HG02763 (cell line): ENCODE results near the gene ZXDA.
"Not testable (repeated sequence)": the region's sequence is repeated elsewhere in the genome, so short reads cannot be mapped to it uniquely, and the experiment has no call there.

Experiments
- ATAC-seq: cut with Tn5 transposase; IDR thresholded peaks from one replicate; pipeline ENCODE4 v1.9.1; 2021; ENCODE audit warnings: mild to moderate bottlenecking, moderate library complexity; ENCODE audit not compliant: unreplicated experiment

ZXDA gene, protein sequence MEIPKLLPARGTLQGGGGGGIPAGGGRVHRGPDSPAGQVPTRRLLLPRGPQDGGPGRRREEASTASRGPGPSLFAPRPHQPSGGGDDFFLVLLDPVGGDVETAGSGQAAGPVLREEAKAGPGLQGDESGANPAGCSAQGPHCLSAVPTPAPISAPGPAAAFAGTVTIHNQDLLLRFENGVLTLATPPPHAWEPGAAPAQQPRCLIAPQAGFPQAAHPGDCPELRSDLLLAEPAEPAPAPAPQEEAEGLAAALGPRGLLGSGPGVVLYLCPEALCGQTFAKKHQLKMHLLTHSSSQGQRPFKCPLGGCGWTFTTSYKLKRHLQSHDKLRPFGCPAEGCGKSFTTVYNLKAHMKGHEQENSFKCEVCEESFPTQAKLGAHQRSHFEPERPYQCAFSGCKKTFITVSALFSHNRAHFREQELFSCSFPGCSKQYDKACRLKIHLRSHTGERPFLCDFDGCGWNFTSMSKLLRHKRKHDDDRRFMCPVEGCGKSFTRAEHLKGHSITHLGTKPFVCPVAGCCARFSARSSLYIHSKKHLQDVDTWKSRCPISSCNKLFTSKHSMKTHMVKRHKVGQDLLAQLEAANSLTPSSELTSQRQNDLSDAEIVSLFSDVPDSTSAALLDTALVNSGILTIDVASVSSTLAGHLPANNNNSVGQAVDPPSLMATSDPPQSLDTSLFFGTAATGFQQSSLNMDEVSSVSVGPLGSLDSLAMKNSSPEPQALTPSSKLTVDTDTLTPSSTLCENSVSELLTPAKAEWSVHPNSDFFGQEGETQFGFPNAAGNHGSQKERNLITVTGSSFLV

DNA sequence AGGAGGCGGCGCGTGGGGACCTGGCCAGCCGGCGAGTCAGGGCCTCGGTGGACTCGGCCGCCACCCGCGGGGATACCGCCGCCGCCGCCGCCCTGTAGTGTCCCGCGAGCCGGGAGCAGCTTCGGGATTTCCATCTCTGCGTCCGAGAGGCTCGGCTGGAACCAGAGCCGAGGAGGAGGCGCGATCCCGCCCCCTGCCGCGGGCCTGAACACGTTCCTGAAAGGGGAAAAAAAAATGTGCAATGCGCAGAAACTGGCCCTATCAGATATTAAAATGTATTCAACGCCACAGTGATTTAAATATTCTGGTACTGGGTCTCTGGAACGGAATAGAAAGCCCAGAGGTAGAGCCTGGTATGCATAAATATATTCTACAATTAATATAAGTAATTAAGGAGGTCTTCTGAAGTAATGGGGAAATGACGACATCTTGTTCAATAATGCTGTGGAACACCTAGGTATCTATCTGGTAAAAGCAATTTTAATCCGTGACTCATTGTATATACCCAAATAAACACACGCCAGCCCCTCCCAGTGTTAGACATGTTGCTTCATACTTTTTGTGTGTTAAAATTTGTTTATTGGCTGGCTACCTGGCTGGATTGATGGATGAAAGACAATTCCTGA, at the start of gene ZXDA:
TSS of gene ZXDA (minus strand) at position 172 of the 626 bp plus-strand sequence. CDS start at position 134, 38 bp downstream.
- ATAC-seq: peak; percentile 55

DNA sequence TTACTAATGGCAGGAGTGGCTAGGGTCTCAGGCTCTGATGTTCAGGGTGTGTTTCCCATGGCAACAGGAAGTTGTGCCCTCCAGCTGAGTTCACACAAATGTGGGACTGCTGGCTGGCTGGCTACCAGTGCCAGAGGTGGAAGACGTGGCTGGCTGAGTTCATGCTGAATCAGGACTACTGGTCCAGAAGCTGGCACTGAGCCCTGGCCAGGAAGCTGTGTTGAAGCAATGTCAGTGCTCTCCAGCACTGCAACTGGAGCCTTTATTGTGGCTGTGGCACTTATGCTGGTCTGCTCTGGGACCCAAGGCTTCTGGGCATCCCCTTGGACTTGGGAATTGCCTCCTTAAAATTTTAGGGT, 42.0 kb upstream of the ZXDA start:
- ATAC-seq: no peak

DNA sequence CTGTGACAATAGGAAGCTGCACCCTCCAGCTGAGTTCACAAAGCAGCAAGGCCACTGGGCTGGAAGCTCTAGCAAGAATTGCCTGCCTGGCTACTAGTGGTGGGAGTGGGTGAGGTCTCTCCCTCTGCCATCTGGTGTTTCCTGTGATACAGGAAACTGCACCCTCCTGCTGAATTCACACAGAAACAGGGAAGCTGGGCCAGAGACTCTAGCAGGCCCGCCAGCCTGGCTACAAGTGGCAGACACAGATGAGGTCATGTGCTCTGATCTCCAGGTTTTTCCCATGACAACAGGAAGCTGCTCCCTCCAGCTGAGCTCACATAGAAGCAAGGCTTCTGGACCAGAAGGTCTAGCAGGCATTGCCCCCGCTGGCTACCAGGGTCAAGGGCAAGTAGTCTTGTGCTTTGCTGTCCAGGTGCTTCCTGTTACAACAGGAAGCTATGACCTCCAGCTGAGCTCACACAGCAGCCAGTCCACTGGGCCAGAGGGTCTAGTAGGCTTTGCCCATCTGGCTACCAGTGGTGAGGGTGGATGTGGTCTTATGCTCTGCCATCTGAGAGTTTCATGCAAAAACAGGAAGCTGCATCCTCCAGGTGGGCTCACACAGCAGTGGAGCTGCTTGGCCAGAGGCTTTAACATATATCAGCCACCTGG, 41.5 kb upstream of the ZXDA start:
- ATAC-seq: no peak

DNA sequence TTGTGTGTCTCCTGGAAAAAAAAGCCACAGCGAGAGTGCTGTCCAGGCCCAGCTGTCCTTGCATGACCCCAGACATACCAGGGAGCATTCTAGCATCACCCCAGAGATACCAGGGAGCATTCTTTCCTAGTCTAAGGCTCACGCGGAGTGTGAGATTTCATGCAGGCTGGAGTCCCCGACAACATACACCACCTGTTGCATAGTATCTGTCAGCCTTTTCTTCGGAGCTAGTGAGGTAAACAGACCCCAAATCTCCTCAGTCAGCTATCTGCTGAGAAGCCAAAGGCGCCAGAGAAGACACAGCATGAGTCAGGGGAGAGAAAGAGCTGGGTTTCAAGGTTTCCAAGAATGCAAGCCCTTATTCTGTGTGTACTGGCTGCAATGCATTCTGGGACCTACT, 23.1 kb upstream of the ZXDA start:
- no peak for ATAC-seq

DNA sequence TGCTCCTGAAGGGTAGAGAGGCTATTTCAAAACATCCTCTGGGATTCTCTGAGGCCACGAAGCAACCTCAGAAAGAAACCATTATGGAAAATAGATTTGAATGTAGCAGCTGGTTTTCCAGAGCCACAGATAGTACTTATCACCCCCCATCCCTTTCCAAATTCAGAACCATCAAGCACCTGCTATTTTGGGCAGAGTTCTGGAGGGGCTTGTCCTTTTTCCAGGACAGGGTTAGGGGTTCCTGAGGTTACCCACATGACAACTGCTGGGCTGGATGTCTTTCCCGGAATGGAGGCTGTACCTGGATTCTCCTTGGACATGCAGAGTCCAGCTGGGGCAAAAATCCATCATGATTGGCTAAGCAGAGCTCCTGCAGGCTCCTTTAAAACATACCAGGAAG, 22.0 kb upstream of the ZXDA start:
- ATAC-seq: no peak

DNA sequence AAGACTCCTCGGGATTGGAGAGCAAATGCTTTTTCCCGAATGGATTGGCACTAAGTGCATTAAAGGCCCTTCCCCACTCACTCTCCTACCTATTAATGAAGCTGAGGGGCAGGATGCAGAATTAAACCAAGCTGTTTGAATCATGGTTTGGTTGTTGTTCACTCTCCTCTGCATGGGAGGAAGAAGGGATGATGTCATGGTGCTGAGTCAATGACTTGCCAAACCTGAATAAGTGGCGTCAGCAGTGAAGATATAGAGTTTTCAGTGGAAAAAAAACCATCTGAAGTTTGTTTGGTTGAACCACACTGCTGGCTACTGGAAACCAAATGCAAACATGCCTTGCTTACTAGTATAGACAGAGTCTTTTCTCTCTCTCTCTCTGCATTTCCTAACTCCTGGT, 19.8 kb upstream of the ZXDA start:
- no peak for ATAC-seq

DNA sequence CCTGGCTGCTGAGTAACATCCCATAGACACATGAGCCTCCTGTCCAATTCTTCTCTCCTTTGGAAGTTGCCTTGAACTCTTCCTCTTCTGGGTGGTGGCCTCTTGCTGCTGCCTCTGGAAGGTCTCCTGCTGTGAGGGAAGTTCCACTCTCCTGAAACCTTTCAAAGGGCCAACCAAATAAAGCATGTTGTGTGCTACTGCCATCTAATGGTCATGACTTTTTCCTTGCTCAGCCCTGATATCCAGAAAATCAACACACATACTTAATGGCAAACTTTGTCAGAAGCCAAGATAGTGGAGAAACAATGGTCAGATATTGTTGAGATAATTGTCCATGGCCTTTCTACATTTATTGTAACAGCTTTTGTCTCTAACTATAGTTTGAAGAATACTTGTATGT, 19.1 kb upstream of the ZXDA start:
- ATAC-seq: no peak

DNA sequence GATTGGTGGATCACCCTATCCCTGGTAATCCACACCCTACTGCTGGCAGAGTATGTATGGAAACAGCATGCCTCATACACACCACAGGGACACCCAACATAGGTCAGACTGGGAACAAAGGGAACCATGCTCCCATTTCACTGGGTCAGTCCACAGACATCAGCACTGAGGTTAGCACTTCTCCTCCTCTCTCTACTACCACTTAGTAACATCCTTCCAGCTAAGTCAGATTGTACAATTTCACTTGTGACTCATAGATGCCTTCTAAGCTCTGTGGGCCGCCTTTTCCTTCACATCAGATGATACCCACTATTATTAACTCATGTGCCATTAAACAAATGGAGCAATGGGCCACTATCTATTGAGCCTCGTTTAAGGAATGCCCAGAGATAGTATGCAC, 15.5 kb upstream of the ZXDA start:
- no peak for ATAC-seq

DNA sequence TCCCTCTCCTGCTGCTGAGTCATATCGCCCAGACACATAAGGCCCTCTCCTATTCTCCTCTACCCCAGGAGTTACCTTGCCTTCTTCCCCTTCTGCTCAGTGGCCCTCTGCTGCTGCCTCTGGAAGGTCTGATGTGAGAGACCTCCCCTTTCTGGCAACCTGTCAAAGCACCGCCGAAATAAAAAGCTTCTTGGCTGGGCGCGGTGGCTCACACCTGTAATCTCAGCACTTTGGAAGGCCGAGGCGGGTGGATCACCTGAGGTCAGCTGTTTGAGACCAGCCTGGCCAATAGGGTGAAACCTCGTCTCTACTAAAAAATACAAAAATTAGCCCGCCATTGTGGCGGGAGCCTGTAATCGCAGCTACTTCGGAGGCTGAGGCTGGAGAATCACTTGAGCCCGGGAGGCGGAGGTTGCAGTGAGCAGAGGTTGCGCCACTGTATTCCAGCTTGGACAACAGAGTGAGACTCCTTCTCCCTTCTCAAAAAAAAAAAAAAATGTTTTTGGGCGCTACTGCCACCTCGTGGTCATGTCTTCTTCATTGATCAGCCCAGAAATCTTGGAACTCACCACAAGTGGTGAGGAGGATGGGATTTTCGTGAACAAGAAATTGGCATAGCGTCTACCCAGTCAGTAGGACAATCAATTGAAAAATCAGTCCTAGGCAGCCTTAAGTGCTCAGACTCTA, 8.6 kb upstream of the ZXDA start:
- no peak for ATAC-seq

DNA sequence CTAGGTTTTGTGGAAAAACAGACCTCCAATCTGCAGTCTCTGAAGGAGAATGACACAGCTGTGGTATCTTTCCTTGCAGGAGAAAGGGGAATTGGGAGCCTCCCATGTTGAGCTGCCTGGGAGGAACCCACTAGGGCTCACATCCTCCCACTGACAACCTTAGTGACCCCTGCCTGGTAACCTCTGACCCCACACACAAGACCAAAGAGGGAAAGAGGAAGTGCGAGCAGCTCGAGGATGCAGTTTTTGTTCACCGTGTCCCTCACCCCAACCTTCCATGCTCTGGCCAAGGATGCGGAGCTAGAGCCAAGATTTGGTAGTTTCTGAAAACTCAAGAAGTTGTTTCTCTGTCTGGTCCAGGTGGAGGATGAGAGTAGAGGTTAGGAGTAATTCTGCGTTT, 5.4 kb upstream of the ZXDA start:
- no peak for ATAC-seq

DNA sequence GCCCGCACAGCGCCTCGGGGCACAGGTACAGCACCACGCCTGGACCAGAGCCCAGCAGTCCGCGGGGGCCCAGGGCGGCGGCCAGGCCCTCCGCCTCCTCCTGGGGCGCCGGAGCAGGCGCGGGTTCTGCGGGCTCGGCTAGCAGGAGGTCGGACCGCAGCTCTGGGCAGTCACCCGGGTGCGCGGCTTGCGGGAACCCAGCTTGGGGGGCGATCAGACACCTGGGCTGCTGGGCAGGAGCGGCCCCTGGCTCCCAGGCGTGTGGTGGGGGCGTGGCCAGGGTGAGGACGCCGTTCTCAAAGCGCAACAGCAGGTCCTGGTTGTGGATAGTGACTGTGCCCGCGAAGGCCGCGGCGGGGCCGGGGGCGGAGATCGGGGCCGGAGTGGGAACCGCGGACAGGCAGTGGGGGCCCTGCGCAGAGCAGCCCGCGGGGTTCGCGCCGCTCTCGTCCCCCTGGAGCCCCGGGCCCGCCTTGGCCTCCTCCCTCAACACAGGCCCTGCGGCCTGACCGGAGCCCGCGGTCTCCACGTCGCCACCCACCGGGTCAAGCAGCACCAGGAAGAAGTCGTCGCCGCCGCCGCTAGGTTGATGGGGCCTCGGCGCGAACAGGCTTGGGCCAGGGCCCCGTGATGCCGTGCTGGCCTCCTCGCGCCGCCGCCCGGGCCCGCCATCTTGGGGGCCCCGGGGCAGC, 517 bp downstream of the ZXDA start:
- peak; percentile 77 for ATAC-seq

DNA sequence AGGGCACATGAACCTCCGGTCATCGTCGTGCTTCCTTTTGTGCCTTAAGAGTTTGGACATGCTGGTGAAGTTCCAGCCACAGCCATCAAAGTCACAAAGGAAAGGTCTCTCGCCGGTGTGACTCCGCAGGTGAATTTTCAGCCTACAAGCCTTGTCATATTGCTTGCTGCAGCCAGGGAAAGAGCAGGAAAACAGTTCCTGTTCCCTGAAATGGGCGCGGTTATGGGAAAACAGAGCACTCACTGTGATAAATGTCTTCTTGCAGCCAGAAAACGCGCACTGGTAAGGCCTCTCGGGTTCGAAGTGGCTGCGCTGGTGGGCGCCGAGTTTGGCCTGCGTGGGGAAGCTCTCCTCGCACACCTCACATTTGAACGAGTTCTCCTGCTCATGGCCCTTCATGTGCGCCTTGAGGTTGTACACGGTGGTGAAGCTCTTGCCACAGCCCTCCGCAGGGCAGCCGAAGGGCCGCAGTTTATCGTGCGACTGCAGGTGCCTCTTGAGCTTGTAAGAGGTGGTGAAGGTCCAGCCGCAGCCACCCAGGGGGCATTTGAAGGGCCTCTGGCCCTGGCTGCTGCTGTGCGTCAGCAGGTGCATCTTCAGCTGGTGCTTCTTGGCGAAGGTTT, 1.2 kb downstream of the ZXDA start:
- ATAC-seq: not testable (repeated sequence)

DNA sequence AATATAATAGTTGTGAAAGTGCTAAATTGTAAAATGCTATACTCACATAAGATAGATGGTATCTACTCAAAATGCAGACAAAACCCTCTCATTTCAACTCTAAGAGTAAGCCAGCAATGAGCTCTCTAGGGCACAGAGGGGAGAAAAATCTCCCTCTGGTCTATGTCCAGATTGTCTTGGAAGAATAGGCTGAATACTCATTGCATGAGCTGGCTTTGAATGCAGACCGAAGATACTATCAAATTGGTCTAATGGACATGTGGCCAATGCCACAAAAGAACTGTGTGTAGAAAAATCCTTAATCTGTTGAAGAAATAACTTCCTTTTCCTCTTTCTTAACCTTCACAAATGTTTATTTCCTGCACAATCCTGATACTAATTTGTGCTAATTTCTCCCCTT, 3.5 kb downstream of the ZXDA start:
- ATAC-seq: no peak

DNA sequence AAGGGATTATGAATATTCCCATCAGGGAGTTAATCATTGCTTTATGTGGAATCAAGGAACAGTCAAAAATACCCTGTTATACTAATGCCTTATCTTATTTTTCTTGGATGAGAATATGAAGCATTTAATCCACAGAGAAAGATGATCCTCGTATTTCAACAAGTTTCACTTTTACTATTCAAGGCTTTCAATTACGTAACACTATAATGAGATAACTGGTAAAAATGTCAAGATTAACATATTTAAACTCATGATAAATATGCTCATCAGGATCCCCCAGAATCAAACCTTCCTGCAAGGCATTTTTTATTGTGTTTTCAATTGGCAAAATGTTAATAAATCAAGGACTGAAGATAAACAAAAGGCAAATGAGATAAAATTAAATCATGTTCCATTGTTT, 5.1 kb downstream of the ZXDA start:
- no peak for ATAC-seq

DNA sequence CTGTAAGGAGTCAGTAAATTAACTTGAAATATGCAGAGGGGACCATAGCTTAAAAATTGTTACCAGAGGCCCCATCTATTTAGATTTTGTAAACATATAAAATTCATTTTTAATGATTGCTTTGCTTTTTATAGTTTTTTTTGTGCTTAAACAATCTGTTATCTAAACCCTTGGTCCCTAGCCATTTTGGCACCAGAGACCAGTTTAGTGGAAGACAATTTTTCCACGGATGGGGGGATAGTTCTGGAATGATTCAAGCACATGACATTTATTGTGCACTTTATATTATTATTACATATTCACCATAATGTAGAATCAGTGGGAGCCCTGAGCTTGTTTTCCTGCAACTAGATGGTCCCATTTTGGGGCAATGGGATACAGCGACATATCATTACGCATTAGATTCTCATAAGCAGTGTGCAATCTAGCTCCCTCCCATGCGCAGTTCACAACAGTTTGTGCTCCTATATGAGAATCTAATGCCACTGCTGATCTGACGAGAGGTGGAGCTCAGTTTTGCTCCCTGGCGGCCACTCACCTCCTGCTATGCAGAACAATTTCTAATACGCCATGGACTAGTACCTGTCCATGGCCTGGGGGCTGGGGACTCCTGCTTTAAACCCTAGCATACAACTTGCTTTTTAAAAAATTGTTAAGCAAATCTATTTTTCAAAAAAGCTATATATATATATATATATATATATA, 5.9 kb downstream of the ZXDA start:
- ATAC-seq: no peak

DNA sequence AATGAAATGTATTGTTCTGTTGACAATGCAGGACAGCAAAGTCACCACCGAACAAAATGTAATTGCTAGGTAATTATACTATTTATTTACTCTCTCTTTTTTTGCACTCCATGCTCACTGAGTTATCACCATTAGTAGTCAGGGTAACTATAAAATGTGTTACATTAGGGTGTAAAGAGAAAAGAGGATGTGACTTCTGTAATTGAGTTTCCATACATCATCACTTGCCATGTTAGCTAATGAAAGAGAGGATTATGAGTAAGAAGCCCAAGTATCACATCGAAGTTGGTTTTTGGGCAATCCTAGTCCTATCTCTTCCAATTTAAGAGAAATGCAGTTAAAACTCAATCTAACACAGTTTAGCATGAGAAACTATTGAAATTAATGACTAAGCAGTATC, 7.6 kb downstream of the ZXDA start:
- no peak for ATAC-seq

DNA sequence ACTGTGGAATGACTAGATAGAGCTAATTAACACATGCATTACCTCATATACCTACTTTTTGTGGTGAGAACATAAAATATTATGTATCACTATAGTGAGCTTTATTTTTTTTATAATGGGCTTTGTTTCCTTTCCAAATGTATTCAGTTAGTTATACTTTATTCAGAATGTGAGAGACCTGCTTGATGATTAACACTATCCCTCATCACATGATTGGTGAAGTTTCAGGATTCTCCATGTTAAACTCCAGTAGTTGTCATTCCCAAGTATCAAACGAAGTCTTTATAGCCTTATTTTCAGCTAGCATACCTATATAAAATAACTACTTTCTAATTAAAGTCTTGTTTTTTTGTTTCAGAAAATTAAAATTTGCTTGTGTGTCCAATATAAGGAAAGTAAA, 8.8 kb downstream of the ZXDA start:
- ATAC-seq: no peak

DNA sequence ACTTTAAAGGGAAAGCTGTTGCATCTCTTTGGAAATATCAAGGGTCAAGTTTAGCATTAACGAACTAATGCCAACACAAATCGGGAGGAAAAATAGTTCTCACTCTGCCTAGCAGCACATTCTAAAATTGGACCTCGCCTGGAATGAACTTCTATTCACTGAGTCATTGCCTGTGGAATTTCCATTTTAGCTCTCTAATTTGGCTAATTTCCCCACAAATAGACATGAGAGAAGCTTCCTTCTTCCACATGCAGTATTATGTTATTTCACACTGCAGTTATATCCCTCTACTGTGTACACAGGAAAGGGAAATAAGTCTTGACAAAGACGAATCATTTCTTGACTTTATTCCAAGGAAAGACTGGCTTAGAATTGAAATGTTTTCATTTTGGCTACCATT, 9.3 kb downstream of the ZXDA start:
- ATAC-seq: no peak

DNA sequence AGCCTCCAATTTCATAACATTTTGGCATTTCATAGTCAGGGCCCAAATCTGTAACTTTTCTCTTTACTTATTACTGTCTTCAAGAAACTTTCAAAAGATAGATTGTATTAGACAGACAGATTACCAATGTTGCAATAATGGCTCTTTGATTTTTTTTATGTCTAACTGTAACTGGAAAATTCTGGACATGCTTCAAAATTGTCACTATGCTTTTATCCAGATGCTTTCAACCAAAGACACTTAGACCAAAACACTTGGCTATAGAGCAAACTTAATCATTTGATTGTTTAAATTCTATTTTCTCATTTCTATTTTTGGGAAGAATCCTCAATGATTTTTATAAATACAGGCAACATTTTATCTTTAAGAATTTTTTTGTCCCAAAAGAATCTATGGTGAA, 10.4 kb downstream of the ZXDA start:
- no peak for ATAC-seq
